Astrocyte (in vitro differentiated cells and primary cell): ENCODE data around the gene DIP2B.

ENCODE experiments used
- EZH2 ChIP-seq: IDR thresholded peaks from 2 replicates; pipeline ENCODE4 v1.6.1; 2012; ENCODE audit warnings: mild to moderate bottlenecking, low read length, inconsistent platforms; ENCODE audit not compliant: insufficient read depth
- TF ChIP-seq, protein P1 (sequence below): IDR thresholded peaks from 2 replicates; pipeline ENCODE4 v1.5.1; 2011; ENCODE audit warnings: low read depth, mild to moderate bottlenecking, inconsistent platforms, low read length, moderate library complexity; ENCODE audit not compliant: insufficient read depth

- TF ChIP-seq, protein P1, sequence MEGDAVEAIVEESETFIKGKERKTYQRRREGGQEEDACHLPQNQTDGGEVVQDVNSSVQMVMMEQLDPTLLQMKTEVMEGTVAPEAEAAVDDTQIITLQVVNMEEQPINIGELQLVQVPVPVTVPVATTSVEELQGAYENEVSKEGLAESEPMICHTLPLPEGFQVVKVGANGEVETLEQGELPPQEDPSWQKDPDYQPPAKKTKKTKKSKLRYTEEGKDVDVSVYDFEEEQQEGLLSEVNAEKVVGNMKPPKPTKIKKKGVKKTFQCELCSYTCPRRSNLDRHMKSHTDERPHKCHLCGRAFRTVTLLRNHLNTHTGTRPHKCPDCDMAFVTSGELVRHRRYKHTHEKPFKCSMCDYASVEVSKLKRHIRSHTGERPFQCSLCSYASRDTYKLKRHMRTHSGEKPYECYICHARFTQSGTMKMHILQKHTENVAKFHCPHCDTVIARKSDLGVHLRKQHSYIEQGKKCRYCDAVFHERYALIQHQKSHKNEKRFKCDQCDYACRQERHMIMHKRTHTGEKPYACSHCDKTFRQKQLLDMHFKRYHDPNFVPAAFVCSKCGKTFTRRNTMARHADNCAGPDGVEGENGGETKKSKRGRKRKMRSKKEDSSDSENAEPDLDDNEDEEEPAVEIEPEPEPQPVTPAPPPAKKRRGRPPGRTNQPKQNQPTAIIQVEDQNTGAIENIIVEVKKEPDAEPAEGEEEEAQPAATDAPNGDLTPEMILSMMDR, result no peak
- no peak for TF ChIP-seq EZH2
These were observed 112.9 kb downstream of the DIP2B start for GRCh38 chr12:50617657-50618056.
